GM12874 (cell line): ENCODE results near the gene EBLN2.
A peak's percentile ranks its signal among the peaks of the same experiment; 100 is the strongest.

ENCODE experiments used
- CTCF ChIP-seq: IDR thresholded peaks from 2 replicates; pipeline ENCODE4 v1.5.1; 2011; ENCODE audit warnings: low read depth, mild to moderate bottlenecking, control low read depth, low read length, moderate library complexity; ENCODE audit not compliant: insufficient read depth

Gene EBLN2

GRCh38 chr3:73094951-73095350 is 33.5 kb downstream of the EBLN2 start:
- no peak for TF ChIP-seq CTCF

- no peak for TF ChIP-seq CTCF
Observed at GRCh38 chr3:73096169-73096568, 34.7 kb downstream of the EBLN2 start.

DNA sequence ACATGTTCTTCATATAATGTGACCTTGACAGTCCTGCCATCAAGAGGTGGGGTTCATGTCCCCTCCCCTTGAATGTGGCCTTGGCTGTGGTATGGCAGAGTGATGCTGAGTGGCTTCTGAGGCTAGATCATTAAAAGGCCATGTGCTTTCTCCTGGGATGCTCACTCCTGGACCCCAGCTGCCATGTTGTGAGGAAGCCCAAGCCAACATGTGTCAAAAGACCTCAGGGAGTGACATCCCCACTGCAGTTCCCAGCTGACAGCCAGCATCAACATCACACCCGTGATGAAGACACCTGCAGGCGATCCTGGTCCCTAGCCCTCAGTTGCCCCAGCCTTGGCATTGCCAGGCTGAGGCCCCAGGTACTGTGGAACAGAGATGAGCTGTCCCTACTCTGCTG is 36.6 kb downstream of the EBLN2 start:
- TF ChIP-seq CTCF, result no peak

DNA sequence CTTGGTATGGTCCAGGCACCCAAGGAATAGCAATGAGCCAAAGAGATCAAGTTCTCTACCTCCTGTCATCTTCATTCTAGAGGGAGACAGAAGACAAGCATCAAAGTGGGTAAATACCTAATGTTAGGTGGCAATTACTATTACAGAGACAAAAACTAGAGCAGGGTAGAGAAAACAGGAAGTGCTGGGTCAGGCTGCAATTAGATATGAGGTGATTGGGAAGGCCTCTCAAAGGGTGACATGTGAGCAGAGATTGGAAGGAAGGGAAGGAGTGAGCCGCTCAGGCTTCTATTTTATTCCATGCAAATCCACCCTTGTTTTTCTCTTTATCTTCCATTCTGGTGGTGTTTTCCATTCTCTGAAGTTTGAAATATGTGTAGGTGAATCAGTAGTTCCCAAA is 37.4 kb downstream of the EBLN2 start:
- no peak for TF ChIP-seq CTCF

DNA sequence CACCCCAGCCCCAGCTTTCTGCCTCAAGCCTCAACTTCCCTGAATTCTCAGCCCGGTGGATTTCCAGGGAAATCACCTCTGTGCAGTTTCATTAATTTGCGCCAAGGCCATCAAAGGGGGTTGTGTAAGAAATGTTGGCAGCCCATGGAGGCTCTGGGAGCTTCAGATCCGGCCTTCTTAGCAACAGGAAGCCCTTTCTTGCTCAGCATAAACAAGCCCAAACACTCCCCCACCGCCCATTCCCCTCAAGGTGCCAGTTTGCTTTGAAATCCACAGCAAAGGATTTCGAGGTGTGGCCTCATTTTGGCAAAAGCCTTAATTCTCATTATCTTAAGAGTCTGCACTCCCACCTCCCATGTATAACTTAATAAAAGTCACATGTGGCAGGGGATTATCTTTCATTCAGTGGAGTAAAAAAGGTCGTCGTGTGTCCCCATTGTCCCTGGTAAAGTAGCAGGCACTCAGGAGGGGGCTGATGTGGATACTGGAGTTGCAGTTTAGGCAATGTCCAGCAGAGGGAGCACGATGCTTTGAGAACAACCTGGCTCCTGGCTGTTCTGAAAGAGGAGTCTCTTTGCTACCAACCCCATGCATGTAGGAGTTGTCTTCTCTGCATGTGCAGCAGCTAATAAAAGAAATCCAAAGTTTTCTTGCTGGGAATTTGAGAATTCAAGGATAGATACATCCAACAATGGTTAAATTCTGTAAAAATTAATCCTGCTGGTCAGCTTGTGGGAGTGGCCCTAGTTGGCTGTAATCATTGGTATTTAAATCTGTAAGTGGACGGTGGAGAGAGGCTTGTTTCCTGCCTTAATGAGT is 39.5 kb downstream of the EBLN2 start:
- TF ChIP-seq CTCF, result peak; percentile 86

DNA sequence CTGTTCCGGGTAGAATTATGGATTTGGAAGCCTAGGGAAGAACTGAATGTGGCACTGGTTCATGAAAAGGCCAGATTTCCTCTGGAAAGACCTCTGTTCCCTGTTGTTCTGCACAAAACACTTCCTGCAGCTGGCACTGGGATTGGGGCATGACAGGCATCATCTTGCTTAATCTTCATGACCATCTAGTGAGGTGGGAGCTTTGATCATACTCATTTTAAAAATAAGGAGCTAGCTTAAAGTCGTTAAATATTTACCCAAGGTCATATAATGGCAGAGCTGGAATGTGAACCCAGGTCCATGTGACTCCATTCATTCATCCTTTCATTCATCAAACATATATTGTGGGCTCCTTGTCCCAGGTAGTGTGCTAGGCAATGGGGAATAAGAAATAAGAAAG is 40.4 kb downstream of the EBLN2 start:
- no peak for TF ChIP-seq CTCF

- TF ChIP-seq CTCF, result no peak
Observed at GRCh38 chr3:73107215-73107614, 45.8 kb downstream of the EBLN2 start.
